ENCODE results near the gene SHISAL1. TPM values are rescaled to one million over a fixed set of nuclear protein-coding genes. Genes with fewer than 3 reads are reported as not detected.

SHISAL1 gene
- total RNA-seq, 1 experiment from 2014 or later, result not detected

DNA sequence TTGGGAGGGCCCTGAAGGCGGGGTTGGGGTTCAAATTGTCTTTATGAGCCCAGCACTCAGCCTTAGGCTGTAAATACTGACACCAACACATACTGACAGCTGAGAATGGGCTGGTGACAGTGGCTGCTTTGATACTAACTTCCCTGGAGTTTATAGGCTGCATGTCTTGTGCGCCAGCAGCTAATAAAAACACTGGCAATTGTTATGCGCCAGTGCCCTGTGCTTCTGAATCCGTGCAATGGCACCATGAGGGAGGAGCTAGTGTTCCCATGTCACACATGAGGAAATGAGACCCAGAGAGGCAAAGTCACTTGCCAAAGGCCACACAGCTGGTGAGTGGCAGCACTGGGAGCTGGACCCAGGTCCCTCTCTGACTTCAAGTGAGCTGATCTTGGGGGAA lies 23.8 kb downstream of the SHISAL1 start:
- CTCF ChIA-PET, result no interaction called here

DNA sequence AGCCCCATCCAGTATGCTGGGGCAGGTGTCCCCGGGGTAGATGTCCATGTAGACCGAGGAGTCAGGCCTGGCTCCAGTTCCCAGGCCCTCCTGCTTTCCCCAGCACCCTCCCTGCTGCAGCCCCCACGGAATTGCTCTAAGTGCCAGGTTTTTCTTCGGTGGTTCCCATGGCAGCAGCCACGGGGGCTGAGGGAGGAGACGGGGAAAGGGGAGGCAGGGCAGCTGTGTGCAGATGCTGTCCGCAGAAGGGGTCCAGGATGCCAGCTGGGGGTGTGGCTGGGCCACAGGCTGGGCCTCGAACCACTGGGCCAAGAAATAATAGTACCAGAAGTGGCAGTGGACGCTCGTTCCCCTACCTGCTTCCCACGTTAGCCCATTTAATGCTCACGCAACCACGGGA lies 25.0 kb downstream of the SHISAL1 start:
- ChIA-PET CTCF (no interaction called here), POLR2A (no interaction called here)
- H3K9me3 Mint-ChIP-seq (ENCODE audit: unreplicated experiment), result no peaks in the 10 kb centered on the region
- TF ChIP-seq, protein P1, sequence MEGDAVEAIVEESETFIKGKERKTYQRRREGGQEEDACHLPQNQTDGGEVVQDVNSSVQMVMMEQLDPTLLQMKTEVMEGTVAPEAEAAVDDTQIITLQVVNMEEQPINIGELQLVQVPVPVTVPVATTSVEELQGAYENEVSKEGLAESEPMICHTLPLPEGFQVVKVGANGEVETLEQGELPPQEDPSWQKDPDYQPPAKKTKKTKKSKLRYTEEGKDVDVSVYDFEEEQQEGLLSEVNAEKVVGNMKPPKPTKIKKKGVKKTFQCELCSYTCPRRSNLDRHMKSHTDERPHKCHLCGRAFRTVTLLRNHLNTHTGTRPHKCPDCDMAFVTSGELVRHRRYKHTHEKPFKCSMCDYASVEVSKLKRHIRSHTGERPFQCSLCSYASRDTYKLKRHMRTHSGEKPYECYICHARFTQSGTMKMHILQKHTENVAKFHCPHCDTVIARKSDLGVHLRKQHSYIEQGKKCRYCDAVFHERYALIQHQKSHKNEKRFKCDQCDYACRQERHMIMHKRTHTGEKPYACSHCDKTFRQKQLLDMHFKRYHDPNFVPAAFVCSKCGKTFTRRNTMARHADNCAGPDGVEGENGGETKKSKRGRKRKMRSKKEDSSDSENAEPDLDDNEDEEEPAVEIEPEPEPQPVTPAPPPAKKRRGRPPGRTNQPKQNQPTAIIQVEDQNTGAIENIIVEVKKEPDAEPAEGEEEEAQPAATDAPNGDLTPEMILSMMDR (IDR thresholded peaks at IDR 0.05; ENCODE audit: insufficient read depth in 1 of 2, low read depth in 1 of 2, low read length in 1 of 2, severe bottlenecking in 1 of 2, unreplicated experiment in 1 of 2), result no peak
- H3K4me1 Mint-ChIP-seq (ENCODE audit: low read depth, unreplicated experiment), result no peaks in the 10 kb centered on the region
- peaks cover 17% of the 10 kb centered on the region for H3K27me3 Mint-ChIP-seq (ENCODE audit: insufficient read depth, unreplicated experiment)
- H3K4me3 Mint-ChIP-seq (ENCODE audit: unreplicated experiment), result no peak overlapping the region
- peaks cover 8% of the 10 kb centered on the region for H3K36me3 Mint-ChIP-seq (ENCODE audit: insufficient read depth, unreplicated experiment)
- Histone ChIP-seq H3K27me3 (replicated peaks; ENCODE audit: control insufficient read depth, insufficient read depth, low read length) (no peaks in the 10 kb centered on the region; the same call in 1 of the 2 replicates), H3K4me1 (no peaks in the 10 kb centered on the region), H3K36me3 (ENCODE audit: control insufficient read depth, insufficient read depth, low read length) (no peaks in the 10 kb centered on the region), H3K4me3 (ENCODE audit: low read depth, low read length) (no peak overlapping the region), H3K9me3 (no peaks in the 10 kb centered on the region)
- H3K27ac Mint-ChIP-seq (ENCODE audit: unreplicated experiment), result no peak overlapping the region
- no TSS peak for BruUV-seq (replicated peaks)
- intact Hi-C loops (cut with micrococcal nuclease; ENCODE audit: unreplicated experiment), result no loop called here
- no peak for DNase-seq

More for the DNA sequence above, 23.8 kb downstream of the SHISAL1 start:
- intact Hi-C loops (cut with micrococcal nuclease; ENCODE audit: unreplicated experiment), result no loop called here
- Histone ChIP-seq H3K27me3 (replicated peaks; ENCODE audit: control insufficient read depth, insufficient read depth, low read length) (no peaks in the 10 kb centered on the region; the same call in 1 of the 2 replicates), H3K36me3 (ENCODE audit: control insufficient read depth, insufficient read depth, low read length) (no peaks in the 10 kb centered on the region), H3K9me3 (no peaks in the 10 kb centered on the region), H3K4me3 (ENCODE audit: low read depth, low read length) (no peak overlapping the region), H3K4me1 (no peaks in the 10 kb centered on the region)
- POLR2A ChIA-PET, result no interaction called here
- no TSS peak for BruUV-seq (replicated peaks)
- H3K9me3 Mint-ChIP-seq (ENCODE audit: unreplicated experiment), result no peaks in the 10 kb centered on the region
- TF ChIP-seq, protein P1 (IDR thresholded peaks at IDR 0.05; ENCODE audit: insufficient read depth in 1 of 2, low read depth in 1 of 2, low read length in 1 of 2, severe bottlenecking in 1 of 2, unreplicated experiment in 1 of 2), result no peak
- H3K27me3 Mint-ChIP-seq (ENCODE audit: insufficient read depth, unreplicated experiment), result peaks cover 12% of the 10 kb centered on the region
- no peaks in the 10 kb centered on the region for H3K4me1 Mint-ChIP-seq (ENCODE audit: low read depth, unreplicated experiment)
- no peak overlapping the region for H3K27ac Mint-ChIP-seq (ENCODE audit: unreplicated experiment)
- H3K4me3 Mint-ChIP-seq (ENCODE audit: unreplicated experiment), result no peak overlapping the region
- DNase-seq, result no peak
- peaks cover 8% of the 10 kb centered on the region for H3K36me3 Mint-ChIP-seq (ENCODE audit: insufficient read depth, unreplicated experiment)

DNA sequence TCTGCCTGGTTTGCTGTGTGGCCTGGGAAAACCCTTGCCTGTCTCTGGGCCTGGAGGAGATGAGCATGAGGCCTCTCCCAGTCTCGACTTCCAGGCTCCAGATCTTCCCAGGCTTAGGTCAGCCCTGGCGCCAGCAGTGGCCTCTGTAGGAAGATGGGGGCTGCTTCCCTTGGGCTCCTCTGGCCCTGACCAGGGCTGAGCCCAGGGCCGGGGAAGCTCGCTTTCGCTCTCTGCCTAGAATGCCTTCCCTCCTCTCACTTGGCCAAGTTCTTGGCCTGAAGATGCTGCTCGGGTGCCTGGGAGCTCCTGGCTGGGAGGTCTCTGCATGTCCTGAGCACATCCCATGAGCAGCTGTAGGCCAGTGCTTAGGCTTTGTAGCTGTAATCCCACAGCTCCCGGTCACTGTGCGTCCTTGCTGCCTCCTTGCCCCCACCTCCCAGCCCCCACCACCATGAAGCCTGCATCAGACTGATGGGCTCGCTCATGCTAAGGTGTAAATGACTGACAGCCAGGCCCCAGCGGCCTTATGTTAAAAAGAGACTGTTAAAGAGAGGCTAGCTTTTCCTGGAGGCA lies 25.5 kb downstream of the SHISAL1 start:
- BruUV-seq (replicated peaks), result no TSS peak
- Histone ChIP-seq H3K9me3 (no peaks in the 10 kb centered on the region), H3K4me3 (ENCODE audit: low read depth, low read length) (no peak overlapping the region), H3K4me1 (no peaks in the 10 kb centered on the region), H3K36me3 (ENCODE audit: control insufficient read depth, insufficient read depth, low read length) (no peaks in the 10 kb centered on the region), H3K27me3 (replicated peaks; ENCODE audit: control insufficient read depth, insufficient read depth, low read length) (no peaks in the 10 kb centered on the region; the same call in 1 of the 2 replicates)
- H3K4me1 Mint-ChIP-seq (ENCODE audit: low read depth, unreplicated experiment), result no peaks in the 10 kb centered on the region
- POLR2A ChIA-PET, result no interaction called here
- CTCF ChIA-PET, result no interaction called here
- no peak overlapping the region for H3K27ac Mint-ChIP-seq (ENCODE audit: unreplicated experiment)
- intact Hi-C loops (cut with micrococcal nuclease; ENCODE audit: unreplicated experiment), result no loop called here
- H3K4me3 Mint-ChIP-seq (ENCODE audit: unreplicated experiment), result no peak overlapping the region
- H3K36me3 Mint-ChIP-seq (ENCODE audit: insufficient read depth, unreplicated experiment), result peaks cover 8% of the 10 kb centered on the region
- TF ChIP-seq, protein P1 (IDR thresholded peaks at IDR 0.05; ENCODE audit: insufficient read depth in 1 of 2, low read depth in 1 of 2, low read length in 1 of 2, severe bottlenecking in 1 of 2, unreplicated experiment in 1 of 2), result no peak
- H3K27me3 Mint-ChIP-seq (ENCODE audit: insufficient read depth, unreplicated experiment), result peaks cover 20% of the 10 kb centered on the region
- H3K9me3 Mint-ChIP-seq (ENCODE audit: unreplicated experiment), result no peaks in the 10 kb centered on the region
- no peak for DNase-seq

All from Caco-2 (cell line).